Activated CD8-positive, alpha-beta T cell treated with anti-CD3 and anti-CD28 coated beads, Interleukin-2, amount 10 ng/mL, durations not matched to agents 7 days and 5 days (primary cell): ENCODE measurements around the gene LAPTM5. TPM values are rescaled to one million over a fixed set of nuclear protein-coding genes. Genes with fewer than 3 reads are reported as not detected.
A peak's percentile ranks its signal among the peaks of the same experiment; 100 is the strongest.

ENCODE experiments used
- ATAC-seq: fragments of 150-1000 bp; cut with Tn5 transposase; one replicate; pipeline ENCODE4 v1.10.0; 2021; ENCODE audit warnings: moderate library complexity
- CTCF ChIA-PET: fragments of 350-600 bp; sonication (Branson Sonifier 250); formaldehyde crosslinking; loops from one replicate; lab custom pipeline; 2021; ENCODE audit warnings: antibody characterized with exemption; lab: Charles Lee
- POLR2A ChIA-PET: fragments of 350-600 bp; sonication (Branson Sonifier 250); formaldehyde crosslinking; loops from one replicate; lab custom pipeline; 2021; ENCODE audit warnings: antibody characterized with exemption; lab: Charles Lee
- DNase-seq: peaks from one replicate; pipeline ENCODE4 v3.0.0-alpha.2; 2020
- H3K27ac Mint-ChIP-seq: one replicate; pipeline ENCODE4 v1.8.0; 2021; ENCODE audit warnings: mild to moderate bottlenecking, mixed read lengths
- H3K27me3 Mint-ChIP-seq: one replicate; pipeline ENCODE4 v1.8.0; 2021; ENCODE audit warnings: low read depth, mixed read lengths
- H3K36me3 Mint-ChIP-seq: one replicate; pipeline ENCODE4 v1.8.0; 2021; ENCODE audit warnings: low read depth, mixed read lengths
- H3K4me1 Mint-ChIP-seq: one replicate; pipeline ENCODE4 v1.8.0; 2021; ENCODE audit warnings: low read depth, mixed read lengths
- H3K4me3 Mint-ChIP-seq: one replicate; pipeline ENCODE4 v1.8.0; 2021; ENCODE audit warnings: mild to moderate bottlenecking, mixed read lengths
- H3K9me3 Mint-ChIP-seq: one replicate; pipeline ENCODE4 v1.8.0; 2022; ENCODE audit warnings: mixed read lengths; ENCODE audit not compliant: insufficient read depth
- total RNA-seq, 2 experiments: library from RNA; stranded (reverse); gene quantifications; one replicate each; pipeline ENCODE4 v1.2.3, GENCODE V29; 2021

Gene LAPTM5
- total RNA-seq, 2 experiments from 2014 or later: 407 to 413 TPM

- ChIA-PET CTCF (interaction anchor here (1.7 to 12.0 kb wide), 4 partner anchors 19 to 57 kb away, joined by 3 to 532 read pairs (median 133); partner anchors contain the start of gene LAPTM5), POLR2A (interaction anchor here (0.7 to 1.6 kb wide), 2 partner anchors 23 to 34 kb away, joined by 3 read pairs; no protein-coding TSS in a partner anchor)
- ATAC-seq (no peak), DNase-seq (no peak)
- no peaks in the 10 kb centered on the region for H3K9me3 Mint-ChIP-seq
- H3K27ac Mint-ChIP-seq: no peak overlapping the region
- no peak overlapping the region for H3K4me3 Mint-ChIP-seq
- peaks cover 6% of the 10 kb centered on the region for H3K4me1 Mint-ChIP-seq
- no peaks in the 10 kb centered on the region for H3K27me3 Mint-ChIP-seq
- H3K36me3 Mint-ChIP-seq: no peaks in the 10 kb centered on the region
These were observed 32.0 kb downstream of the LAPTM5 start for GRCh38 chr1:30725450-30726095.

- H3K27me3 Mint-ChIP-seq: no peaks in the 10 kb centered on the region
- no peaks in the 10 kb centered on the region for H3K36me3 Mint-ChIP-seq
- ATAC-seq (no peak), DNase-seq (no peak)
- H3K4me3 Mint-ChIP-seq: no peak overlapping the region
- CTCF ChIA-PET: interaction anchor here (1.0 to 12.0 kb wide), 7 partner anchors 8 to 58 kb away, joined by 3 to 532 read pairs (median 4); partner anchors contain the start of gene LAPTM5
- peaks cover 11% of the 10 kb centered on the region for H3K4me1 Mint-ChIP-seq
- POLR2A ChIA-PET: interaction anchor here (0.7 to 1.6 kb wide), 2 partner anchors 24 to 35 kb away, joined by 3 read pairs; no protein-coding TSS in a partner anchor
- no peak overlapping the region for H3K27ac Mint-ChIP-seq
- no peaks in the 10 kb centered on the region for H3K9me3 Mint-ChIP-seq
These were observed 32.7 kb downstream of the LAPTM5 start for GRCh38 chr1:30724655-30725421.

- Mint-ChIP-seq H3K4me1 (peaks cover 17% of the 10 kb centered on the region), H3K27ac (no peak overlapping the region), H3K4me3 (no peak overlapping the region), H3K9me3 (no peaks in the 10 kb centered on the region), H3K36me3 (no peaks in the 10 kb centered on the region), H3K27me3 (no peaks in the 10 kb centered on the region)
- ATAC-seq: no peak
- POLR2A ChIA-PET: no interaction called here
- CTCF ChIA-PET: interaction anchor here (1.0 to 12.0 kb wide), 7 partner anchors 9 to 59 kb away, joined by 3 to 532 read pairs (median 4); partner anchors contain the start of gene LAPTM5
- peak; percentile 34 for DNase-seq
These were observed 33.4 kb downstream of the LAPTM5 start for GRCh38 chr1:30724175-30724574.

GRCh38 chr1:30723331-30723755 lies 34.2 kb downstream of the LAPTM5 start, which contains the start of gene MATN1:
Gene MATN1 (minus strand): TSS chr1:30723585. CDS start chr1:30723551, 34 bp downstream.
- no peaks in the 10 kb centered on the region for H3K36me3 Mint-ChIP-seq
- DNase-seq: no peak
- H3K4me3 Mint-ChIP-seq: no peak within 1 kb of the TSS
- H3K4me1 Mint-ChIP-seq: peaks cover 17% of the 10 kb centered on the region
- no peaks in the 10 kb centered on the region for H3K27me3 Mint-ChIP-seq
- ATAC-seq: no peak
- no peaks in the 10 kb centered on the region for H3K9me3 Mint-ChIP-seq
- ChIA-PET CTCF (interaction anchor here (1.5 to 12.0 kb wide), 3 partner anchors 27 to 59 kb away, joined by 4 to 532 read pairs (median 242); partner anchors contain the start of gene LAPTM5), POLR2A (no interaction called here)
- no peak within 1 kb of the TSS for H3K27ac Mint-ChIP-seq

- Mint-ChIP-seq H3K27ac (no peak overlapping the region), H3K4me1 (peaks cover 21% of the 10 kb centered on the region), H3K4me3 (no peak overlapping the region), H3K27me3 (no peaks in the 10 kb centered on the region), H3K9me3 (no peaks in the 10 kb centered on the region), H3K36me3 (no peaks in the 10 kb centered on the region)
- ATAC-seq (no peak), DNase-seq (no peak)
- ChIA-PET CTCF (interaction anchor here (0.5 to 12.0 kb wide), 6 partner anchors 22 to 207 kb away, joined by 3 to 532 read pairs (median 67); partner anchors contain the start of gene LAPTM5), POLR2A (interaction anchor here (1.4 kb wide), 1 partner anchor 16 kb away, joined by 3 read pairs; no protein-coding TSS in a partner anchor)
These were observed 35.6 kb downstream of the LAPTM5 start for GRCh38 chr1:30721812-30722537.

GRCh38 chr1:30721341-30721793 lies 36.2 kb downstream of the LAPTM5 start:
- no peaks in the 10 kb centered on the region for H3K36me3 Mint-ChIP-seq
- ATAC-seq (no peak), DNase-seq (no peak)
- CTCF ChIA-PET: interaction anchor here (1.3 to 12.0 kb wide), 6 partner anchors 23 to 207 kb away, joined by 3 to 532 read pairs (median 67); partner anchors contain the start of gene LAPTM5
- H3K4me1 Mint-ChIP-seq: peaks cover 26% of the 10 kb centered on the region
- H3K4me3 Mint-ChIP-seq: no peak overlapping the region
- H3K9me3 Mint-ChIP-seq: no peaks in the 10 kb centered on the region
- H3K27ac Mint-ChIP-seq: no peak overlapping the region
- POLR2A ChIA-PET: interaction anchor here (0.8 to 1.4 kb wide), 3 partner anchors 16 to 58 kb away, joined by 3 to 5 read pairs (median 3); no protein-coding TSS in a partner anchor
- no peaks in the 10 kb centered on the region for H3K27me3 Mint-ChIP-seq

GRCh38 chr1:30720271-30721223 lies 37.0 kb downstream of the LAPTM5 start:
- no peak overlapping the region for H3K4me3 Mint-ChIP-seq
- POLR2A ChIA-PET: interaction anchor here (0.8 to 3.0 kb wide), 7 partner anchors 9 to 62 kb away, joined by 3 to 10 read pairs (median 3); no protein-coding TSS in a partner anchor
- H3K36me3 Mint-ChIP-seq: peaks cover 1% of the 10 kb centered on the region
- CTCF ChIA-PET: interaction anchor here (0.8 to 12.0 kb wide), 17 partner anchors 8 to 208 kb away, joined by 3 to 532 read pairs (median 14); partner anchors contain the start of genes LAPTM5 and SDC3
- peaks cover 2% of the 10 kb centered on the region for H3K9me3 Mint-ChIP-seq
- H3K27ac Mint-ChIP-seq: no peak overlapping the region
- peaks cover 26% of the 10 kb centered on the region for H3K4me1 Mint-ChIP-seq
- no peaks in the 10 kb centered on the region for H3K27me3 Mint-ChIP-seq
- DNase-seq: no peak
- no peak for ATAC-seq

GRCh38 chr1:30719406-30720270 lies 37.9 kb downstream of the LAPTM5 start:
- CTCF ChIA-PET: interaction anchor here (0.7 to 12.0 kb wide), 23 partner anchors 9 to 434 kb away, joined by 3 to 532 read pairs (median 7); partner anchors contain the start of genes LAPTM5 and SDC3
- Mint-ChIP-seq H3K36me3 (peaks cover 4% of the 10 kb centered on the region), H3K9me3 (peaks cover 5% of the 10 kb centered on the region), H3K27ac (peak overlapping the region; percentile 97), H3K4me3 (peak overlapping the region; percentile 84), H3K4me1 (peaks cover 27% of the 10 kb centered on the region), H3K27me3 (no peaks in the 10 kb centered on the region)
- ATAC-seq (no peak), DNase-seq (no peak)
- POLR2A ChIA-PET: interaction anchor here (1.0 to 3.0 kb wide), 9 partner anchors 8 to 63 kb away, joined by 3 to 29 read pairs (median 7); no protein-coding TSS in a partner anchor
